ENCODE results near the gene UBE2L3.
"Not testable (repeated sequence)": the region's sequence is repeated elsewhere in the genome, so short reads cannot be mapped to it uniquely, and the experiment has no call there.

UBE2L3 gene

DNA sequence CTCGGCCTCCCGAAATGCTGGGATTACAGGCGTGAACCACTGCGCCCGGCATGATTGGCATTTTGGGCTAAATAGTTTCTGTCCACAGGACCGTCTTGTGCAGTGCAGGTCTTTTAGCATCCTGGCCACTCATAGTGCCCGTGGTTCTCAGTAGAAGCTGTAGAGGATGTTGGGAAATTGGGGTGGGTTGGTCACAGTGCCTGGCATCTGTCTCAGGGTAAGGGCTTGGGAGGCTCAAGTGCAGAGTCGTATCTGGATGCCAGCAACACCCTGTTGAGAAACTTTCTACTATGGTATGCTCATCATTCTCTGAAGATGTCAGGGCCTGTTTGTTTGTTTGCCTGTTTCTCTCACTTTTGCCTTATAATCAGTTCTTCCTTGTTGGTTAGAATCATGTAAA lies 21.9 kb downstream of the UBE2L3 start:
- Histone ChIP-seq H3K4me1 (ENCODE audit: control insufficient read depth in 5 of 5, insufficient read depth in 5 of 5, low read length in 5 of 5) (peaks cover 2 to 54% (median 43%) of the 10 kb centered on the region in 5 donors), H3K36me3 (ENCODE audit: control insufficient read depth in 5 of 5, insufficient read depth in 5 of 5, low read length in 5 of 5) (peaks cover 3 to 29% (median 20%) of the 10 kb centered on the region in 5 donors), H3K27ac (ENCODE audit: low read depth, low read length) (no peak overlapping the region), H3K9me3 (ENCODE audit: control insufficient read depth in 5 of 5, low read length in 5 of 5) (no peaks in the 10 kb centered on the region), H3K9ac (ENCODE audit: low read length in 5 of 5) (no peak overlapping the region), H3K27me3 (ENCODE audit: control insufficient read depth in 5 of 5, insufficient read depth in 4 of 5, low read length in 5 of 5) (no peaks in the 10 kb centered on the region), H3K4me3 (ENCODE audit: low read depth in 1 of 5, low read length in 5 of 5) (no peak overlapping the region)

DNA sequence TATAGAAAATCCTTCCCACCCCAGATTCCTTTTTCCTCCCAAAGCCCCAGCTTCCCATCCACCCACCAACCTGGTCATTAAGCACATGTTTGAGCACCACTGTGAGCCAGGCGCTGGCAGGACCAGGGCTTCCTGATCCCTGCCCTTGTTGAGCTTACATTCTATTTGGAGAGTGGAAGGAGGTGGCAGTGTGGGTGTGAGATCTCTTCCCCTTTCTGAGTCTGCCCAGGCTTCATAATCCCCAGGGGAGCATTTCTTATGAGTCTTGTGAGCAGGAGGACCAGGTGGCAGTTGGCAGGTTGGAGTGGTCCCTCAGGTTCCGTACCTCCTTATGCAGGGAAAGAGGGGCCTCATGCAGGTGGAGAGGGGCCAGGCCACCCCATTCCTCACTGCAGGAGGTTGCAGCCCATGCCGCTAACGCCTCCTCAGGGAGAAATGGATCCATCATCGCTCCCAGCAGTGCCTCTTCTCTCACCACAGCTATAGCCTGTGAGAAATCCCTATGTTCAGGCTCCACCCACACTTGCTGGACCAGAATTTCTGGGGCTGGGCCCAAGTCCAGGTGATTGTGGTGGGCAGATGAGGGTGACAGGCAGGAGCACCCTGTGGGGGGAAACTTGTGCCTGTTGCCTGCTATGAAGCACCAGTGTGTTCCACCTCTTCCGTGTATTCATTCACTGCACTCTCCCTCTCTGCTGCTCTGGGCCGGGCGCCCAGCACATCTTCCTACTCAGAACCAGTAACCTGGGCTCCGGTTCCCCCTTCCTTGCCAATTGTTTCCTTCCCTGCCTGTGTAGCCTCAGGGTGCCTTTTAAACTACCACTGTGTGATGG lies 23.5 kb downstream of the UBE2L3 start:
- Histone ChIP-seq H3K36me3 (ENCODE audit: control insufficient read depth in 5 of 5, insufficient read depth in 5 of 5, low read length in 5 of 5) (peaks cover 3 to 38% (median 31%) of the 10 kb centered on the region in 5 donors), H3K27me3 (ENCODE audit: control insufficient read depth in 5 of 5, insufficient read depth in 4 of 5, low read length in 5 of 5) (no peaks in the 10 kb centered on the region), H3K4me3 (ENCODE audit: low read depth in 1 of 5, low read length in 5 of 5) (no peak overlapping the region), H3K27ac (ENCODE audit: low read depth, low read length) (no peak overlapping the region), H3K4me1 (ENCODE audit: control insufficient read depth in 5 of 5, insufficient read depth in 5 of 5, low read length in 5 of 5) (peaks cover 2 to 64% (median 53%) of the 10 kb centered on the region in 5 donors), H3K9ac (ENCODE audit: low read length in 5 of 5) (no peak overlapping the region), H3K9me3 (ENCODE audit: control insufficient read depth in 5 of 5, low read length in 5 of 5) (no peaks in the 10 kb centered on the region)

GRCh38 chr22:21591695-21592094 lies 24.2 kb downstream of the UBE2L3 start:
- H3K36me3 ChIP-seq (ENCODE audit: control insufficient read depth in 5 of 5, insufficient read depth in 5 of 5, low read length in 5 of 5) = peaks cover 3 to 41% (median 33%) of the 10 kb centered on the region in 5 donors
- H3K9ac ChIP-seq (ENCODE audit: low read length in 5 of 5) = no peak overlapping the region
- no peaks in the 10 kb centered on the region for H3K27me3 ChIP-seq (ENCODE audit: control insufficient read depth in 5 of 5, insufficient read depth in 4 of 5, low read length in 5 of 5)
- H3K4me3 ChIP-seq (ENCODE audit: low read depth in 1 of 5, low read length in 5 of 5) = no peak overlapping the region
- H3K27ac ChIP-seq (ENCODE audit: low read depth, low read length) = no peak overlapping the region
- peaks cover 2 to 64% (median 53%) of the 10 kb centered on the region in 5 donors for H3K4me1 ChIP-seq (ENCODE audit: control insufficient read depth in 5 of 5, insufficient read depth in 5 of 5, low read length in 5 of 5)
- no peaks in the 10 kb centered on the region for H3K9me3 ChIP-seq (ENCODE audit: control insufficient read depth in 5 of 5, low read length in 5 of 5)

DNA sequence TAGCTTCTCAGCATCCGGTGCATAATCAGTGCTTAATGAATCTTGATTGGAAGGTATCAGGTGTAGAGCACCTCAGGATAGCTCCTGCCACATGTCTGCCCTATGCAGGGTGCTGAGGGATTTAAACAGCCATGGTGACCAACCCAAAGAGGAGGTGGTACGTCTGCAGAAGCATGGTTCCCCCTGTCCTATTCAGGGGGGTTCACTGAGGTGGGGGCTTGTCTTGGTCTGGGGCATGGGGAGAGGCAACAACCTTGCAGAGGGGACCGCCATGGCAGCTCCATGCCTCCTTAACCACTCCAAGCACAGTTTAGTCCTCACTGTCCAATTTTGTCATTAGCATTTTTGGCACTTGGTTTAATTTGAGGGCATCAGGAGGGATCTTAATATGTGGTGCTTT lies 24.9 kb downstream of the UBE2L3 start:
- H3K9ac ChIP-seq (ENCODE audit: low read length in 5 of 5) = no peak overlapping the region
- no peaks in the 10 kb centered on the region for H3K9me3 ChIP-seq (ENCODE audit: control insufficient read depth in 5 of 5, low read length in 5 of 5)
- peaks cover 3 to 44% (median 33%) of the 10 kb centered on the region in 5 donors for H3K36me3 ChIP-seq (ENCODE audit: control insufficient read depth in 5 of 5, insufficient read depth in 5 of 5, low read length in 5 of 5)
- H3K4me3 ChIP-seq (ENCODE audit: low read depth in 1 of 5, low read length in 5 of 5) = no peak overlapping the region
- no peak overlapping the region for H3K27ac ChIP-seq (ENCODE audit: low read depth, low read length)
- H3K4me1 ChIP-seq (ENCODE audit: control insufficient read depth in 5 of 5, insufficient read depth in 5 of 5, low read length in 5 of 5) = peaks cover 2 to 63% (median 52%) of the 10 kb centered on the region in 5 donors
- H3K27me3 ChIP-seq (ENCODE audit: control insufficient read depth in 5 of 5, insufficient read depth in 4 of 5, low read length in 5 of 5) = no peaks in the 10 kb centered on the region

- Histone ChIP-seq H3K27me3 (ENCODE audit: control insufficient read depth in 5 of 5, insufficient read depth in 4 of 5, low read length in 5 of 5) (no peaks in the 10 kb centered on the region), H3K9me3 (ENCODE audit: control insufficient read depth in 5 of 5, low read length in 5 of 5) (no peaks in the 10 kb centered on the region), H3K4me3 (ENCODE audit: low read depth in 1 of 5, low read length in 5 of 5) (no peak overlapping the region), H3K27ac (ENCODE audit: low read depth, low read length) (no peak overlapping the region), H3K9ac (ENCODE audit: low read length in 5 of 5) (no peak overlapping the region), H3K4me1 (ENCODE audit: control insufficient read depth in 5 of 5, insufficient read depth in 5 of 5, low read length in 5 of 5) (peaks cover 2 to 54% (median 47%) of the 10 kb centered on the region in 5 donors), H3K36me3 (ENCODE audit: control insufficient read depth in 5 of 5, insufficient read depth in 5 of 5, low read length in 5 of 5) (peaks cover 3 to 44% (median 33%) of the 10 kb centered on the region in 5 donors)
These were observed 26.1 kb downstream of the UBE2L3 start for GRCh38 chr22:21593406-21594232.

DNA sequence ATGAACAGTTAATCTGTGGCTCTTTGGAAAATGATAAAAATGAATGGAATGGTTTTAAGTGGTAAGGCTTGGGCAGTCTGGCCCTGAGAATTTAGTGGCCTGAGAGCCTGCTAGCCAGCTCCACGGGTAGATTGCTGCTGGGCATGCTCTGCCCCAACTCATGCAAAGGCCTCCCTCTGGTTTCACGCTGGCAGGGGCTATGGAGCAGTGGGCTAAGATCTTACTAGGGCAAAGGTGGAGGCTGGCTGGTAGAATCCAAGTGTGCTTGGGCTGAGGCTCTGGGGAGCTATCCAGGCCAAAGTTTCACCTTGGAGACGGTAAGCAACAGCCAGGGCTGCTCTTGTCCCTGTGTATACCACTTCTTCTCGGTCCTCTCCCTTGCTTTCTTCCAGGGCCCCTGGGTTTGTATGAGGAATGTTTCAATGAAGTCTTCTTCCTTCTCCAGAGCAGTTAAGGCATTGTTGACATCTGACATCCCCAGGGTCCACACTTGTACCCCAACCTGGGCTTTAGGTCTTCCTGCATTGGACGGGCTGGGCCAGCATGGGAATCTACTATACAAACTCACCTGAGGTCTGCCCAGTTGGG lies 27.4 kb downstream of the UBE2L3 start:
- Histone ChIP-seq H3K9me3 (ENCODE audit: control insufficient read depth in 5 of 5, low read length in 5 of 5) (no peaks in the 10 kb centered on the region), H3K4me1 (ENCODE audit: control insufficient read depth in 5 of 5, insufficient read depth in 5 of 5, low read length in 5 of 5) (peaks cover 2 to 51% (median 42%) of the 10 kb centered on the region in 5 donors), H3K27ac (ENCODE audit: low read depth, low read length) (peak overlapping the region; percentile 37), H3K36me3 (ENCODE audit: control insufficient read depth in 5 of 5, insufficient read depth in 5 of 5, low read length in 5 of 5) (peaks cover 3 to 44% (median 33%) of the 10 kb centered on the region in 5 donors), H3K27me3 (ENCODE audit: control insufficient read depth in 5 of 5, insufficient read depth in 4 of 5, low read length in 5 of 5) (no peaks in the 10 kb centered on the region), H3K4me3 (ENCODE audit: low read depth in 1 of 5, low read length in 5 of 5) (no peak overlapping the region), H3K9ac (ENCODE audit: low read length in 5 of 5) (no peak overlapping the region)

DNA sequence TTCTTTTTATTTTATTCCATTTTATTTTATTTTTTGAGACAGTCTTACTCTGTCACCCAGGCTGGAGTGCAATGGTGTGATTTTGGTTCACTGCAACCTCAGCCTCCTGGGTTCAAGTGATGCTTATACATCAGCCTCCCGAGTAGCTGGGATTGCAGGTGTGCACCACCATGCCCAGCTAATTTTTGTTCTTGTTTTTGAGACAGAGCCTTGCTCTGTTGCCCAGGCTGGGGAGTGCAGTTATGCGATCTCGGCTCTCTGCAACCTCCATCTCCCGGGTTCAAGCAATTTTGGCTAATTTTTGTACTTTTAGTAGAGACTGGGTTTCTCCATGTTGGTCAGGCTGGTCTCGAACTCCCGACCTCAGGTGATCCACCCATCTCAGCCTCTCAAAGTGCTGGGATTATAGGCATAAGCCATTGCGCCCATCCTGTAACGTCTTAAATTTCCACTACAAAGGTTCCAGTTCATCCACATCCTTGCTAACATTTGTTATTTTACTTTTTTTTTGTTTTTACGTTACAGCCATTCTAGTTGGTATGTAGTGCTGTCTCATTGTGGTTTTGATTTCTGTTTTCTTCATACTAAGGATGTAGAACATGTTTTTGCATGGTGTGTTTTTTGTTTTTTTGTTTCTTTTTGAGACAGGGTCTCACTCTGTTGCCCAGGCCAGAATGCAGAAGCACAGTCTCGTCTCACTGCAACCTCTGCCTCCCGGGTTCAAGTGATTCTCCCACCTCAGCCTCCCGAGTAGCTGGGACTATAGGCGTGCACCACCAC lies 29.0 kb downstream of the UBE2L3 start:
- H3K4me1 ChIP-seq (ENCODE audit: control insufficient read depth in 5 of 5, insufficient read depth in 5 of 5, low read length in 5 of 5) = peaks cover 0 to 37% (median 31%) of the 10 kb centered on the region in 5 donors
- H3K9me3 ChIP-seq (ENCODE audit: control insufficient read depth in 5 of 5, low read length in 5 of 5); H3K27me3 ChIP-seq (ENCODE audit: control insufficient read depth in 5 of 5, insufficient read depth in 4 of 5, low read length in 5 of 5); H3K27ac ChIP-seq (ENCODE audit: low read depth, low read length); H3K4me3 ChIP-seq (ENCODE audit: low read depth in 1 of 5, low read length in 5 of 5); H3K9ac ChIP-seq (ENCODE audit: low read length in 5 of 5): not testable (repeated sequence)
- H3K36me3 ChIP-seq (ENCODE audit: control insufficient read depth in 5 of 5, insufficient read depth in 5 of 5, low read length in 5 of 5) = peaks cover 3 to 44% (median 33%) of the 10 kb centered on the region in 5 donors

DNA sequence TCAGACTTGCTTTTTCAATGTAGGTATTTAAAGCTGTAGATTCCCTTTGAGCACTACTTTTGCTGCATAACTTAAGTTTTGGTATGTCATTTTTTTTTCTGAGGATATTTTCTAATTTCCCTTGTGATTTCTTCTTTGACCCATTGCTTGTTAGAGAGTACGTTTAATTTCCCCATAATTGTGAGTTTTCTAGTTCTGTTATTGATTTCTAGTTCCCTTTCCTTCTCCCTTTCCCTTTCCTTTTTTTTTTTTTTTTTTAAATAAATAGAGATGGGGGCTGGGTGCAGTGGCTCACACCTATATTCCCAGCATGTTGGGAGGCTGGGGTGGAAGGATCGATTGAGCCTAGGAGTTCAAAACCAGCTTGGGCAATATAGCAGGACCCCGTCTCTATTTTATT lies 30.8 kb downstream of the UBE2L3 start:
- Histone ChIP-seq H3K4me1 (ENCODE audit: control insufficient read depth in 5 of 5, insufficient read depth in 5 of 5, low read length in 5 of 5) (peaks cover 0 to 32% (median 24%) of the 10 kb centered on the region in 5 donors), H3K9me3 (ENCODE audit: control insufficient read depth in 5 of 5, low read length in 5 of 5) (no peaks in the 10 kb centered on the region), H3K4me3 (ENCODE audit: low read depth in 1 of 5, low read length in 5 of 5) (no peak overlapping the region), H3K27me3 (ENCODE audit: control insufficient read depth in 5 of 5, insufficient read depth in 4 of 5, low read length in 5 of 5) (no peaks in the 10 kb centered on the region), H3K36me3 (ENCODE audit: control insufficient read depth in 5 of 5, insufficient read depth in 5 of 5, low read length in 5 of 5) (peaks cover 3 to 33% (median 25%) of the 10 kb centered on the region in 5 donors), H3K27ac (ENCODE audit: low read depth, low read length) (no peak overlapping the region), H3K9ac (ENCODE audit: low read length in 5 of 5) (no peak overlapping the region)

- H3K9ac ChIP-seq (ENCODE audit: low read length in 5 of 5) = no peak overlapping the region
- H3K4me3 ChIP-seq (ENCODE audit: low read depth in 1 of 5, low read length in 5 of 5) = no peak overlapping the region
- H3K4me1 ChIP-seq (ENCODE audit: control insufficient read depth in 5 of 5, insufficient read depth in 5 of 5, low read length in 5 of 5) = peaks cover 0 to 22% (median 18%) of the 10 kb centered on the region in 5 donors
- H3K27ac ChIP-seq (ENCODE audit: low read depth, low read length) = no peak overlapping the region
- no peaks in the 10 kb centered on the region for H3K27me3 ChIP-seq (ENCODE audit: control insufficient read depth in 5 of 5, insufficient read depth in 4 of 5, low read length in 5 of 5)
- no peaks in the 10 kb centered on the region for H3K9me3 ChIP-seq (ENCODE audit: control insufficient read depth in 5 of 5, low read length in 5 of 5)
- peaks cover 1 to 23% (median 16%) of the 10 kb centered on the region in 5 donors for H3K36me3 ChIP-seq (ENCODE audit: control insufficient read depth in 5 of 5, insufficient read depth in 5 of 5, low read length in 5 of 5)
These were observed 31.8 kb downstream of the UBE2L3 start for GRCh38 chr22:21599053-21599893.

Data from subcutaneous abdominal adipose tissue (tissue), 5 donors.